ENCODE results near the gene RBM12. TPM values are rescaled to one million over a fixed set of nuclear protein-coding genes. Genes with fewer than 3 reads are reported as not detected.
A peak's percentile ranks its signal among the peaks of the same experiment; 100 is the strongest.

RBM12 gene
- total and polyA plus RNA-seq, 2 of the 4 experiments (the other 2 are of a cell fraction) = 44.7 to 65.8 TPM

- Histone ChIP-seq H4K5ac (ENCODE audit: low read depth, low read length) (peak overlapping the region; percentile 90), H4K20me1 (ENCODE audit: insufficient read depth, low read length) (peaks cover 57% of the 10 kb centered on the region), H3K9me1 (ENCODE audit: insufficient read depth, low read length) (peaks cover 3% of the 10 kb centered on the region; the same call in 1 of the 2 replicates), H3K9ac (ENCODE audit: low read depth, low read length) (peak overlapping the region; percentile 96), H2AK9ac (replicated peaks; ENCODE audit: low read depth, low read length, poor library complexity) (peak overlapping the region; percentile 99), H2AK5ac (ENCODE audit: low read depth, low read length) (peak overlapping the region; percentile 100), H3K14ac (replicated peaks; ENCODE audit: low read depth, low read length) (peak overlapping the region; percentile 98), H3K9me3 (ENCODE audit: control insufficient read depth, insufficient read depth, low read length) (no peaks in the 10 kb centered on the region), H3K4me1 (ENCODE audit: control insufficient read depth, insufficient read depth, low read length) (peaks cover 2% of the 10 kb centered on the region), H3K36me3 (ENCODE audit: control insufficient read depth, insufficient read depth, low read length) (no peaks in the 10 kb centered on the region), H2AFZ (replicated peaks; ENCODE audit: low read length, poor library complexity) (peak overlapping the region; percentile 96), H2BK5ac (ENCODE audit: low read depth, low read length, poor library complexity, severe bottlenecking) (peak overlapping the region; percentile 90), H2BK20ac (ENCODE audit: low read depth, low read length) (no peak overlapping the region), H4K91ac (ENCODE audit: insufficient read depth, low read depth, low read length) (peak overlapping the region; percentile 98), H3K4me3 (ENCODE audit: insufficient read depth, low read depth, low read length) (peak overlapping the region; percentile 86), H3K56ac (ENCODE audit: extremely low read depth, insufficient read depth, low read length) (peak overlapping the region; percentile 94), H4K8ac (ENCODE audit: low read depth in 2 of 2, low read length in 2 of 2) (peak overlapping the region; percentile 76 to 94; a peak in 3 of 4 replicates), H3K4ac (ENCODE audit: low read depth, low read length) (peak overlapping the region; percentile 98), H3K79me1 (ENCODE audit: low read depth in 1 of 2, low read length in 2 of 2) (peaks cover 0 to 28% of the 10 kb centered on the region in 2 experiments; a peak in 3 of 4 replicates), H2BK120ac (ENCODE audit: low read depth, low read length) (0 out of 2 replicates have a peak overlapping the region, but pooled peaks have one; percentile 26), H3K18ac (ENCODE audit: low read depth, low read length) (peak overlapping the region; percentile 81), H2BK15ac (ENCODE audit: low read depth, low read length) (no peak overlapping the region), H3K23ac (ENCODE audit: low read depth, low read length) (peak overlapping the region; percentile 98), H3K27me3 (ENCODE audit: control insufficient read depth, insufficient read depth, low read length) (no peaks in the 10 kb centered on the region), H3K27ac (ENCODE audit: insufficient read depth, low read length) (peak overlapping the region; percentile 94), H3K4me2 (ENCODE audit: low read depth, low read length) (peak overlapping the region; percentile 98)
- TF ChIP-seq POLR2A (IDR thresholded peaks at IDR 0.05; ENCODE audit: low read depth, low read length) (peak; percentile 9; the same call in 1 of the 2 replicates), CHD1 (IDR thresholded peaks at IDR 0.05; ENCODE audit: low read depth, low read length) (no peak), MXI1 (IDR thresholded peaks at IDR 0.05; ENCODE audit: borderline replicate concordance, low read depth, low read length) (peak; percentile 57; the same call in 1 of the 2 replicates)
- WGBS, 2 experiments (ENCODE audit: extremely low coverage in 2 of 2, insufficient read length in 1 of 2) = 0% methylated on average over 13 of the region's 28 CpGs; no CpG with 5 or more reads in 1 of the 2 experiments
- CTCF ChIA-PET = no interaction called here
- POLR2A ChIA-PET (ENCODE audit: unreplicated experiment) = interaction anchor here (0.5 to 0.7 kb wide), 2 partner anchors 83 to 178 kb away, joined by 3 to 7 read pairs; no protein-coding TSS in a partner anchor
- in situ Hi-C loops (cut with MboI; ENCODE audit: low sequenced_read_pairs) = no loop called here
- no TSS peak for BruUV-seq (replicated peaks)
- DNase-seq (peak; percentile 19), ATAC-seq (ENCODE audit: low read depth) (peak; percentile 15)
- dilution Hi-C loops (cut with HindIII; ENCODE audit: low sequenced_read_pairs, unreplicated experiment) = no loop called here
- intact Hi-C loops (cut with micrococcal nuclease) = loop anchor here (2.0 to 10.0 kb wide), 3 partner anchors 79 to 151 kb away; partner anchors contain the start of gene RBM39
These were observed 909 bp downstream of the RBM12 start for GRCh38 chr20:35663516-35664465.

Measured in IMR-90 (cell line).